Ovary (tissue), 9 donors: ENCODE results near the gene OR6N1. TPM values are rescaled to one million over a fixed set of nuclear protein-coding genes. Genes with fewer than 3 reads are reported as not detected.

Experiments
- DNase-seq, 5 donors: peaks; one replicate each; pipeline ENCODE4 v3.0.0-alpha.2; 2019 to 2020
- H3K27ac ChIP-seq, 2 donors: fragments of 200-600 bp; one replicate each; pipeline versions ENCODE4 v1.5.1 to v1.8.0; 2019 to 2022
- H3K27me3 ChIP-seq: fragments of 200-600 bp; one replicate; pipeline ENCODE4 v1.8.0; 2022
- H3K36me3 ChIP-seq: fragments of 200-600 bp; sonication (generic); one replicate; pipeline ENCODE4 v1.5.1; 2019
- H3K4me1 ChIP-seq: one replicate; pipeline ENCODE4 v1.8.1; 2013; ENCODE audit warnings: mild to moderate bottlenecking, moderate library complexity; ENCODE audit not compliant: insufficient read depth
- H3K4me3 ChIP-seq: fragments of 200-600 bp; sonication (generic); one replicate; pipeline ENCODE4 v1.5.1; 2017
- H3K9me3 ChIP-seq, 2 donors: fragments of 200-600 bp in 1 of 2; sonication (generic) in 1 of 2; one replicate each; pipeline versions ENCODE4 v1.5.1 to v1.8.1; 2013 to 2019; ENCODE audit warnings: mild to moderate bottlenecking in 1 of 2, moderate library complexity in 1 of 2
- CTCF ChIP-seq, 3 donors: fragments of 450-650 bp in 2 of 3; fragments of 200-600 bp in 1 of 3; IDR thresholded peaks; one replicate each; pipeline versions ENCODE4 v1.5.1 to v1.8.0; 2016 to 2022; ENCODE audit warnings: antibody characterized with exemption in 3 of 3, mild to moderate bottlenecking in 1 of 3
- EP300 ChIP-seq: sonication (generic); formaldehyde crosslinking; IDR thresholded peaks from one replicate; pipeline ENCODE4 v1.6.1; 2017; ENCODE audit warnings: antibody characterized with exemption
- POLR2A ChIP-seq: fragments of 450-650 bp; IDR thresholded peaks from one replicate; pipeline ENCODE4 v1.6.1; 2017; ENCODE audit warnings: antibody characterized with exemption, mild to moderate bottlenecking, moderate library complexity
- WGBS, 3 donors: extraction: QIAGEN DNeasy Blood & Tissue Kit in 1 of 3; methylation state at CpG; one replicate each; pipeline versions ENCODE4 v1.1.5 to v1.1.7; 2013 to 2017; 5-methylcytosine and 5-hydroxymethylcytosine counted together
- intact Hi-C, 4 donors: fragments of 100-400 bp; cut with DNase I; formaldehyde crosslinking; loops; one replicate each; pipeline versions ENCODE4 v1.11.0 to v1.15.1; 2022 to 2023
- polyA plus RNA-seq, 2 donors: library from polyadenylated mRNA; stranded (reverse); fragments of 200-250 nt in 1 of 2; fragments of 350-450 nt in 1 of 2; fragmentation: Illumina TruSeq in 1 of 2; extraction: RNeasy Lipid Tissue Mini Kit (QIAGEN cat#74804) in 1 of 2; gene quantifications; one replicate each; pipeline ENCODE4 v1.2.3, GENCODE V29; 2013 to 2014
- total RNA-seq, 7 donors: library from RNA; depleted of rRNA in 2 of 7; stranded (reverse); fragments of >200 nt in 2 of 7; fragmentation: NEBNext Ultra II Directional in 3 of 7; extraction: Animal tissue kit (Norgen Biotek cat#: 25700) in 3 of 7; gene quantifications; one replicate each; pipeline versions ENCODE4 v1.1.0 to v1.2.4, GENCODE V29; 2016 to 2023
- donor health status: DM: no; HTN: no; CAD: no; lungs with moderate emphysema.
- donor health status: DM: no; HTN: no; CAD: no.
- donor health status: Bipolar disorder and iron deficiency.
- donor health status: DM: yes; HTN: yes; CAD: no.
- donor health status: DM: no; HTN: no; CAD: no.
- donor health status: DM: yes; HTN: yes; CAD: no.

The OR6N1 gene
- total and polyA plus RNA-seq, 9 donors = not detected

- intact Hi-C loops = no loop called here
- H3K4me3 ChIP-seq = no peak overlapping the region
- no peaks in the 10 kb centered on the region for H3K36me3 ChIP-seq
- H3K27ac ChIP-seq = no peak overlapping the region
- H3K4me1 ChIP-seq = no peaks in the 10 kb centered on the region
- WGBS, 3 donors = 83 to 96% (median 87%) methylated on average over 1 of the region's 1 CpG
- no peaks in the 10 kb centered on the region for H3K27me3 ChIP-seq
- no peak for DNase-seq
- no peaks in the 10 kb centered on the region for H3K9me3 ChIP-seq
- TF ChIP-seq POLR2A (no peak), CTCF (IDR thresholded peaks at IDR 0.05) (no peak), EP300 (no peak)
These were observed 46.6 kb upstream of the OR6N1 start for GRCh38 chr1:158818560-158818959.

GRCh38 chr1:158814970-158815369 lies 43.0 kb upstream of the OR6N1 start:
- Histone ChIP-seq H3K27ac (no peak overlapping the region), H3K4me3 (no peak overlapping the region), H3K27me3 (no peaks in the 10 kb centered on the region), H3K36me3 (no peaks in the 10 kb centered on the region), H3K9me3 (no peaks in the 10 kb centered on the region), H3K4me1 (no peaks in the 10 kb centered on the region)
- WGBS, 3 donors = 0 to 100% (median 63%) methylated on average over 1 of the region's 1 CpG
- TF ChIP-seq EP300 (no peak), CTCF (IDR thresholded peaks at IDR 0.05) (no peak), POLR2A (no peak)
- DNase-seq = no peak
- intact Hi-C loops = no loop called here

- intact Hi-C loops = no loop called here
- H3K4me1 ChIP-seq = no peaks in the 10 kb centered on the region
- TF ChIP-seq CTCF (IDR thresholded peaks at IDR 0.05) (no peak), EP300 (no peak), POLR2A (no peak)
- DNase-seq = no peak
- 61 to 71% (median 62%) methylated on average over 3 of the region's 3 CpGs for WGBS, 3 donors
- no peaks in the 10 kb centered on the region for H3K36me3 ChIP-seq
- H3K9me3 ChIP-seq = no peaks in the 10 kb centered on the region
- H3K27ac ChIP-seq = no peak overlapping the region
- H3K27me3 ChIP-seq = no peaks in the 10 kb centered on the region
- H3K4me3 ChIP-seq = no peak overlapping the region
These were observed 41.2 kb upstream of the OR6N1 start for GRCh38 chr1:158813164-158813563.

GRCh38 chr1:158812336-158812735 lies 40.3 kb upstream of the OR6N1 start:
- no peak for TF ChIP-seq CTCF (IDR thresholded peaks at IDR 0.05)
- TF ChIP-seq POLR2A = no peak
- no peak for TF ChIP-seq EP300
- no peak overlapping the region for H3K4me3 ChIP-seq
- no peak for DNase-seq
- 49 to 58% (median 56%) methylated on average over 2 of the region's 2 CpGs for WGBS, 3 donors
- H3K4me1 ChIP-seq = no peaks in the 10 kb centered on the region
- H3K36me3 ChIP-seq = no peaks in the 10 kb centered on the region
- no peaks in the 10 kb centered on the region for H3K9me3 ChIP-seq
- no peaks in the 10 kb centered on the region for H3K27me3 ChIP-seq
- no peak overlapping the region for H3K27ac ChIP-seq
- intact Hi-C loops = no loop called here

GRCh38 chr1:158810311-158810710 lies 38.3 kb upstream of the OR6N1 start:
- Histone ChIP-seq H3K27ac (no peak overlapping the region), H3K36me3 (no peaks in the 10 kb centered on the region), H3K4me1 (no peaks in the 10 kb centered on the region), H3K4me3 (no peak overlapping the region), H3K27me3 (no peaks in the 10 kb centered on the region), H3K9me3 (no peaks in the 10 kb centered on the region)
- intact Hi-C loops = no loop called here
- TF ChIP-seq EP300 (no peak), POLR2A (no peak), CTCF (IDR thresholded peaks at IDR 0.05) (no peak)
- WGBS, 3 donors = 83 to 86% (median 84%) methylated on average over 4 of the region's 4 CpGs
- no peak for DNase-seq
